ENCODE measurements around the gene SMIM33. TPM values are rescaled to one million over a fixed set of nuclear protein-coding genes. Genes with fewer than 3 reads are reported as not detected.

SMIM33 gene
- total RNA-seq, 1 experiment from 2014 or later: not detected

DNA sequence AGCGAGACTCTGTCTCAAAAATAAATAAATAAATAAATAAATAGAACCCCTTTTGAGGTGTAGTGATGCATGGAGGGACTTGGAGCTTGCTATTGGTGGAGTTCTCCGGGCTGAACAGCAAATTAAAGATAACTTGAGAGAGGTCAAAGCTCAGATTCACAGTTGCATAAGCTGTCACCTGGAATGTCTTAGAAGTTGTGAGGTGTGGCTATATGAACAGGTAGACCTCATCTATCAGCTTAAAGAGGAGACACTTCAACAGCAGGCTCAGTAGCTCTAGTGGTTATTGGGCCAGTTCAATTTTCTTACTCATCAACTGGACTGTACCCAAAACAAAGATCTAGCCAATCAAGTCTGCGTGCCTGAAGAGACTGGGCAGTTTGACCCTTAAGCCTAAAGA lies 23.5 kb downstream of the SMIM33 start:
- H3K18ac ChIP-seq (ENCODE audit: insufficient read length, low read depth, low read length): no peak overlapping the region
- H3K14ac ChIP-seq (ENCODE audit: insufficient read depth, low read length): no peak overlapping the region
- no peak overlapping the region for H2BK20ac ChIP-seq (ENCODE audit: low read depth, low read length, poor library complexity, severe bottlenecking)
- no peaks in the 10 kb centered on the region for H3K23me2 ChIP-seq (ENCODE audit: insufficient read length, low read depth, low read length, poor library complexity, severe bottlenecking)
- TF ChIP-seq, protein P1, sequence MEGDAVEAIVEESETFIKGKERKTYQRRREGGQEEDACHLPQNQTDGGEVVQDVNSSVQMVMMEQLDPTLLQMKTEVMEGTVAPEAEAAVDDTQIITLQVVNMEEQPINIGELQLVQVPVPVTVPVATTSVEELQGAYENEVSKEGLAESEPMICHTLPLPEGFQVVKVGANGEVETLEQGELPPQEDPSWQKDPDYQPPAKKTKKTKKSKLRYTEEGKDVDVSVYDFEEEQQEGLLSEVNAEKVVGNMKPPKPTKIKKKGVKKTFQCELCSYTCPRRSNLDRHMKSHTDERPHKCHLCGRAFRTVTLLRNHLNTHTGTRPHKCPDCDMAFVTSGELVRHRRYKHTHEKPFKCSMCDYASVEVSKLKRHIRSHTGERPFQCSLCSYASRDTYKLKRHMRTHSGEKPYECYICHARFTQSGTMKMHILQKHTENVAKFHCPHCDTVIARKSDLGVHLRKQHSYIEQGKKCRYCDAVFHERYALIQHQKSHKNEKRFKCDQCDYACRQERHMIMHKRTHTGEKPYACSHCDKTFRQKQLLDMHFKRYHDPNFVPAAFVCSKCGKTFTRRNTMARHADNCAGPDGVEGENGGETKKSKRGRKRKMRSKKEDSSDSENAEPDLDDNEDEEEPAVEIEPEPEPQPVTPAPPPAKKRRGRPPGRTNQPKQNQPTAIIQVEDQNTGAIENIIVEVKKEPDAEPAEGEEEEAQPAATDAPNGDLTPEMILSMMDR (conservative IDR thresholded peaks at IDR 0.05): no peak
- Mint-ChIP-seq H3K4me1 (peaks cover 0 to 11% of the 10 kb centered on the region in 2 experiments; a peak in 2 of 4 replicates), H3K9me3 (no peaks in the 10 kb centered on the region), H3K27me3 (ENCODE audit: low read depth) (no peaks in the 10 kb centered on the region; the same call in none of the 2 replicates), H3K27ac (no peak overlapping the region), H3K36me3 (ENCODE audit: insufficient read depth in 1 of 3, low read depth in 3 of 3) (no peaks in the 10 kb centered on the region), H3K4me3 (no peak overlapping the region)
- no peak overlapping the region for H2AK5ac ChIP-seq (ENCODE audit: insufficient read length, low read length)
- H3K4me2 ChIP-seq (ENCODE audit: insufficient read depth, insufficient read length, low read length): no peak overlapping the region
- no peak overlapping the region for H2AFZ ChIP-seq (ENCODE audit: low read length)
- H3K27ac ChIP-seq (ENCODE audit: insufficient read length, low read depth, low read length): no peak overlapping the region
- H2BK12ac ChIP-seq (ENCODE audit: insufficient read length, low read depth, low read length): no peak overlapping the region
- no peak overlapping the region for H4K8ac ChIP-seq (replicated peaks; ENCODE audit: insufficient read length, low read depth, low read length)
- H3T11ph ChIP-seq (ENCODE audit: low read length): no peak overlapping the region
- H2BK15ac ChIP-seq (ENCODE audit: low read depth, low read length): no peak overlapping the region
- H3K23ac ChIP-seq (ENCODE audit: insufficient read length, low read depth, low read length): no peak overlapping the region
- no peak overlapping the region for H3K56ac ChIP-seq (ENCODE audit: insufficient read length, low read depth, low read length)
- WGBS (ENCODE audit: extremely low coverage, insufficient read length, low lambda C conversion rate): no CpG with 5 or more reads among the region's 3 CpGs
- H4K5ac ChIP-seq (ENCODE audit: insufficient read length, low read depth, low read length): no peak overlapping the region
- H3K79me1 ChIP-seq (ENCODE audit: insufficient read depth, low read depth, low read length, poor library complexity, severe bottlenecking): no peaks in the 10 kb centered on the region
- no peak overlapping the region for H3K4ac ChIP-seq (ENCODE audit: low read depth, low read length)
- H4K20me1 ChIP-seq (ENCODE audit: control insufficient read depth, insufficient read depth, insufficient read length): no peaks in the 10 kb centered on the region
- no peak overlapping the region for H3K9ac ChIP-seq (ENCODE audit: extremely low read depth, insufficient read length, low read length)
- no peaks in the 10 kb centered on the region; the same call in 1 of the 2 replicates for H3K4me1 ChIP-seq (ENCODE audit: insufficient read depth, low read length)
- H2BK5ac ChIP-seq (ENCODE audit: insufficient read length, low read length): no peak overlapping the region
- no peaks in the 10 kb centered on the region for H3K79me2 ChIP-seq (ENCODE audit: insufficient read depth, low read length)
- H4K91ac ChIP-seq (ENCODE audit: insufficient read length, low read depth, low read length): no peak overlapping the region
- no peak overlapping the region for H2BK120ac ChIP-seq (ENCODE audit: low read depth, low read length, poor library complexity, severe bottlenecking)
- no peaks in the 10 kb centered on the region for H3K9me3 ChIP-seq (ENCODE audit: control insufficient read depth, low read depth, low read length)
- H3K27me3 ChIP-seq (ENCODE audit: insufficient read depth, low read length): no peaks in the 10 kb centered on the region
- no peak for DNase-seq
